Fibroblast of lung (primary cell): Measurements from ENCODE around the gene LCNL1. TPM values are rescaled to one million over a fixed set of nuclear protein-coding genes. Genes with fewer than 3 reads are reported as not detected.
"Not testable (repeated sequence)": the region's sequence is repeated elsewhere in the genome, so short reads cannot be mapped to it uniquely, and the experiment has no call there.

Source experiments
- DNase-seq, 2 donors: peaks; one replicate each; pipeline versions ENCODE4 v3.0.0 to v3.0.0-alpha.2; 2010; ENCODE audit warnings: low read depth in 2 of 2
- H2AFZ ChIP-seq: 2 replicates; pipeline ENCODE4 v1.5.1; 2012; ENCODE audit warnings: low read length, control low read depth, inconsistent platforms
- H3K27ac ChIP-seq: 2 replicates; pipeline ENCODE4 v1.5.1; 2011; ENCODE audit warnings: low read length, control low read depth; ENCODE audit not compliant: insufficient read depth
- H3K27me3 ChIP-seq: 2 replicates; pipeline ENCODE4 v1.5.1; 2011; ENCODE audit warnings: mild to moderate bottlenecking, low read length; ENCODE audit not compliant: control insufficient read depth, insufficient read depth
- H3K36me3 ChIP-seq: 2 replicates; pipeline ENCODE4 v1.5.1; 2011; ENCODE audit warnings: low read length; ENCODE audit not compliant: control insufficient read depth, insufficient read depth
- H3K4me1 ChIP-seq: 2 replicates; pipeline ENCODE4 v1.5.1; 2011; ENCODE audit warnings: low read length; ENCODE audit not compliant: control insufficient read depth, insufficient read depth; ENCODE audit errors: extremely low read depth
- H3K4me2 ChIP-seq: 2 replicates; pipeline ENCODE4 v1.5.1; 2011; ENCODE audit warnings: low read length, control low read depth; ENCODE audit not compliant: insufficient read depth; ENCODE audit errors: extremely low read depth
- H3K4me3 ChIP-seq, 4 experiments: fragments of 200-600 bp in 1 of 4; sonication (generic) in 1 of 4; replicated peaks in 1 of 4; 2 replicates each; pipeline ENCODE4 v1.5.1; 2011 to 2016; ENCODE audit warnings: low read length in 4 of 4, low read depth in 3 of 4, mild to moderate bottlenecking in 3 of 4, control low read depth in 2 of 4, inconsistent platforms in 1 of 4, mixed read lengths in 1 of 4; ENCODE audit not compliant: insufficient read depth in 1 of 4; ENCODE audit errors: control extremely low read depth in 1 of 4
- H3K79me2 ChIP-seq: 2 replicates; pipeline ENCODE4 v1.5.1; 2012; ENCODE audit warnings: mild to moderate bottlenecking, low read length, inconsistent platforms; ENCODE audit not compliant: control insufficient read depth, insufficient read depth
- H3K9ac ChIP-seq: 2 replicates; pipeline ENCODE4 v1.5.1; 2011; ENCODE audit warnings: mild to moderate bottlenecking, low read length, control low read depth; ENCODE audit not compliant: insufficient read depth
- H3K9me3 ChIP-seq: 2 replicates; pipeline ENCODE4 v1.5.1; 2012; ENCODE audit warnings: low read depth, low read length; ENCODE audit not compliant: control insufficient read depth, insufficient read depth
- H4K20me1 ChIP-seq: 2 replicates; pipeline ENCODE4 v1.5.1; 2011; ENCODE audit warnings: low read length; ENCODE audit not compliant: control insufficient read depth, insufficient read depth; ENCODE audit errors: extremely low read depth
- EZH2 ChIP-seq: IDR thresholded peaks from 2 replicates; pipeline ENCODE4 v1.5.1; 2012; ENCODE audit warnings: low read length, control low read depth, mild to moderate bottlenecking; ENCODE audit errors: missing control alignments
- polyA plus RNA-seq, 2 donors: library from polyadenylated mRNA; depleted of rRNA in 1 of 2; stranded (reverse) in 1 of 2; unstranded in 1 of 2; fragments of >200 nt; gene quantifications; 2 replicates each; pipeline ENCODE4 v1.2.1, GENCODE V29; 2011 to 2012; ENCODE audit warnings: missing spikeins in 1 of 2
- total RNA-seq: library from RNA; depleted of rRNA; stranded (reverse); fragments of >200 nt; gene quantifications from 2 replicates; pipeline ENCODE4 v1.2.1, GENCODE V29; 2014
- TF ChIP-seq, protein P1 (sequence below), 2 donors: IDR thresholded peaks in 1 of 2; conservative IDR thresholded peaks in 1 of 2; 1 replicate in 1 of 2; 2 replicates in 1 of 2; pipeline ENCODE4 v1.5.1; 2011 to 2012; ENCODE audit warnings: low read length in 2 of 2, control low read depth in 1 of 2, inconsistent platforms in 1 of 2, low read depth in 1 of 2, mild to moderate bottlenecking in 1 of 2

The LCNL1 gene
- total and polyA plus RNA-seq, 2 donors (not counting 1 experiment from before 2014, with no cell fraction given), result 1.4 to 6.3 TPM

DNA sequence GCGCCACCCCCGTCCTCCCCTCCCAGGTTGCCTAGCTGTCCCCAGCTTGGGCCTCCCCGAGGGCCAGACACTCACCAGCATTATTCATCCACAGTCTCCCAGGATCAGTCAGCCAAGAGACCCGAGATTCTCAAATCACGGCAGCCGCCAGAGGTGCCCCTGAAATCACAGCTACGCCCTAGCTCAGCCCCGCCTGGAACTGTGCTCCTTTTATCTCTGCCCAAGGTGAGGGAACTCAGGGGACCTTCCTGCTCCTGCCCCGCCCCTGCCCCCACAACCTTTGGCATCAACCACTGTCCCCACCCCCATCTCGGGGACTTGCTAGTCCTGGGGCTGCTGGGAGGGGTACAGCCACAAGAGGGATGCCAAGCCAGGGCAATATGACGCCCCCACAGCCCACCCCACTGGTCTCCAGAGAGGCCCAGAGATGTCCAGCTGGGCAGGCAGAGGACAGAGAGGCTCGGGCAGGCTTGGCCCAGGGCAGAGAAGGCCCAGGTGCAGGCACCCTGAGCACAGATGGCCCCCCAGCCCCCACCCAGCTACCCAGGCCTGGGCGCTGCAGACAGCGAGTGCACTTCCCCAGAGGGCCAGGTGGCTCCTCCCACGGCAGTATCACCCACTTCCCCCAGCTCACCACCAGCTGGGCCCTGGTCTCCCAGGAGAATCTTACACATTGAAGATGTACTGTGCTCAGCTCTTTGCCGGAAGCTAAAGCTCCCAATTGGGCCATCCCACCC lies 49.3 kb downstream of the LCNL1 start, which contains the start of gene FUT7:
Gene FUT7, minus strand, starts transcription at position 185 of the 737 bp plus-strand sequence. Its CDS starts 97 bp downstream, at position 88.
- no peaks in the 10 kb centered on the region for H3K36me3 ChIP-seq
- no peaks in the 10 kb centered on the region for H3K9me3 ChIP-seq
- H3K4me3 ChIP-seq, result no peak within 1 kb of the TSS
- H3K9ac ChIP-seq, result no peak within 1 kb of the TSS
- H3K4me2 ChIP-seq, result no peak within 1 kb of the TSS
- H3K27ac ChIP-seq, result no peak within 1 kb of the TSS
- H3K27me3 ChIP-seq, result no peaks in the 10 kb centered on the region
- H3K79me2 ChIP-seq, result no peaks in the 10 kb centered on the region
- no peaks in the 10 kb centered on the region for H4K20me1 ChIP-seq
- TF ChIP-seq, protein P1, sequence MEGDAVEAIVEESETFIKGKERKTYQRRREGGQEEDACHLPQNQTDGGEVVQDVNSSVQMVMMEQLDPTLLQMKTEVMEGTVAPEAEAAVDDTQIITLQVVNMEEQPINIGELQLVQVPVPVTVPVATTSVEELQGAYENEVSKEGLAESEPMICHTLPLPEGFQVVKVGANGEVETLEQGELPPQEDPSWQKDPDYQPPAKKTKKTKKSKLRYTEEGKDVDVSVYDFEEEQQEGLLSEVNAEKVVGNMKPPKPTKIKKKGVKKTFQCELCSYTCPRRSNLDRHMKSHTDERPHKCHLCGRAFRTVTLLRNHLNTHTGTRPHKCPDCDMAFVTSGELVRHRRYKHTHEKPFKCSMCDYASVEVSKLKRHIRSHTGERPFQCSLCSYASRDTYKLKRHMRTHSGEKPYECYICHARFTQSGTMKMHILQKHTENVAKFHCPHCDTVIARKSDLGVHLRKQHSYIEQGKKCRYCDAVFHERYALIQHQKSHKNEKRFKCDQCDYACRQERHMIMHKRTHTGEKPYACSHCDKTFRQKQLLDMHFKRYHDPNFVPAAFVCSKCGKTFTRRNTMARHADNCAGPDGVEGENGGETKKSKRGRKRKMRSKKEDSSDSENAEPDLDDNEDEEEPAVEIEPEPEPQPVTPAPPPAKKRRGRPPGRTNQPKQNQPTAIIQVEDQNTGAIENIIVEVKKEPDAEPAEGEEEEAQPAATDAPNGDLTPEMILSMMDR (conservative IDR thresholded peaks at IDR 0.05 in 1 of 2, IDR thresholded peaks at IDR 0.05 in 1 of 2; ENCODE audit: low read depth in 1 of 2, low read length in 2 of 2), result no peak
- TF ChIP-seq EZH2, result no peak
- H2AFZ ChIP-seq, result no peak within 1 kb of the TSS
- peaks cover 4% of the 10 kb centered on the region for H3K4me1 ChIP-seq
- no peak for DNase-seq

DNA sequence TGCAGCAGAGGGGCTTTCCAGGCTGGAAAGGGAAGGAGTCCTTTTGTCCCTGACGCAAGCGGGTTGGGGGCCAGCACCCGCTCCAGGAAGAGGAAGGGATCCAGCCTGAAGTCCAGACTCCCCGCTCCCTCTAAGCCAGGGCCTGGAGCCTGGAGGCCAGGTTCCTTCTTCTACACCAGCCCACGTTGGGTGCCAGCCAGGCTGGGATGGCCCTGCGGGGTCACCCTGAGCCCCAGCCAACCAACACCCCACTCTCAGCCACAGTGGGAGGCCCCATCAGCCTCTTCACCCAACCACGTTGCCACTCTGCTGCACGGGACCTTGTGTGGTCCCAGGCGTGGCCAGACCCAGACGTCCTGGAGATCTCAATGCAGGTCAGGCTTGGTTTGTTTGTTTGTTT lies 50.1 kb downstream of the LCNL1 start:
- Histone ChIP-seq H4K20me1 (no peaks in the 10 kb centered on the region), H3K4me3 (no peak overlapping the region), H3K4me1 (peaks cover 4% of the 10 kb centered on the region), H2AFZ (no peak overlapping the region), H3K79me2 (no peaks in the 10 kb centered on the region), H3K27me3 (no peaks in the 10 kb centered on the region), H3K9me3 (no peaks in the 10 kb centered on the region), H3K36me3 (no peaks in the 10 kb centered on the region), H3K4me2 (no peak overlapping the region), H3K27ac (no peak overlapping the region), H3K9ac (no peak overlapping the region)
- no peak for DNase-seq
- TF ChIP-seq, protein P1 (conservative IDR thresholded peaks at IDR 0.05 in 1 of 2, IDR thresholded peaks at IDR 0.05 in 1 of 2; ENCODE audit: low read depth in 1 of 2, low read length in 2 of 2), result no peak
- no peak for TF ChIP-seq EZH2

DNA sequence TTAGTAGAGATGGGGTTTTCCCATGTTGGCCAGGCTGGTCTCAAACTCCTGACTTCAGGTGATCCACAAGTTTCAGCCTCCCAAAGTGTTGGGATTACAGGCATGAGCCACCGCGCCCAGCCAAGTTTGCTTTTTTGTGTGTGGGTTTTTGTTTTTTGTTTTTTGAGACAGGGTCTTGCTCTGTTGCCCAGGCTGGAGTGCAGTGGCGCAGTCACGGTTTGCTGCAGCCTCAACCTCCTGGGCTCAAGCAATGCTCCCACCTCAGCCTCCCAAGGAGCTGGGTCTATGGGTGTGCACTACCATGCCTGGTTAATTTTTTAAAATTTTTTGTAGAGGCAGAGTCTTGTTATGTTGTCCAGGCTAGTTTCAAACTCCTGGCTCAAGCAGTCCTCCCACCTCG lies 50.7 kb downstream of the LCNL1 start:
- H2AFZ ChIP-seq, H3K36me3 ChIP-seq, H3K79me2 ChIP-seq, H3K9ac ChIP-seq, DNase-seq, H3K4me2 ChIP-seq, H3K4me3 ChIP-seq, H3K4me1 ChIP-seq, H3K9me3 ChIP-seq, H3K27ac ChIP-seq, H4K20me1 ChIP-seq, H3K27me3 ChIP-seq: not testable (repeated sequence)
